Fibroblast of upper back skin (primary cell): Measurements from ENCODE around the gene THAP7.

ENCODE experiments used
- DNase-seq: peaks from one replicate; pipeline ENCODE4 v3.0.0-alpha.2; 2013

Gene THAP7

DNA sequence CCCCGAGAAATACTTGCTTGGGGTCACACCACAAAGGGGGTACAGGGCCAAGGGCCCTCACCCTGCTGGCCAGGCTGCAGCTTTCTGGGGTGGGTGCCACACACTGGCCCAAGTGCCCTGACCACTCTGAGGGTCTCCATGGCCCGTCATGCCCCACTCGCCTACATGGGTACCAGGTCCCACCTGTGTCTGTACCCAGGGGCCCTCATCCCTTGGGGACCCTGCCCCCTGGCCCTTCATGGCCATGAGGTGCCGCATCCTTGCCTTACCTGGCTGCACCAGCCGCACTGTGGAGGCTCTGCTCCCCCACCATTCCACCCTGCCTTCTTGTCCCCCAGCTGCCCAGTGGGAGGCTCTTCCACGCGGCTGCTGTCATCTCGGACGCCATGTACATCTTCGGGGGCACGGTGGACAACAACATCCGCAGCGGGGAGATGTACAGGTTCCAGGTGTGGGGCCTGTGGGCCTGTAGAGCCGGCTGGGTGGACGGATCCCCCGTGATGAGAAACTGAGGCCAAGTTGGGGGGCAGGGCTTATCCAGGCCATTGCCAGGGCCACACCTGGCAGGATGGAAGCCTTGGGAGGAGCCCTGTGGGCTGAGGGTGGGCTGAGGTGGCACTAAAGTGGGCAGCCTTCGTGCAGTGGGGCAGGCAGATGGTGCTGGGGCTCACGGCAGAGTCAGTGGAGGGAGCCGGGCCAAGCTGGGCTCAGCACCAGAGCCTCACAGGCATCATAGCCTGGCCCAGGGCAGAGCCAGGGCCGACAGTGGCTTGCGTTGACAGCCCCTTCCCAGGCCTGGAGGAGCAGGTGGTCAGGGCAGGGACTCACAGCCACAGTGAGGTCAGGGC, 9.2 kb downstream of the THAP7 start:
- DNase-seq = no peak

DNA sequence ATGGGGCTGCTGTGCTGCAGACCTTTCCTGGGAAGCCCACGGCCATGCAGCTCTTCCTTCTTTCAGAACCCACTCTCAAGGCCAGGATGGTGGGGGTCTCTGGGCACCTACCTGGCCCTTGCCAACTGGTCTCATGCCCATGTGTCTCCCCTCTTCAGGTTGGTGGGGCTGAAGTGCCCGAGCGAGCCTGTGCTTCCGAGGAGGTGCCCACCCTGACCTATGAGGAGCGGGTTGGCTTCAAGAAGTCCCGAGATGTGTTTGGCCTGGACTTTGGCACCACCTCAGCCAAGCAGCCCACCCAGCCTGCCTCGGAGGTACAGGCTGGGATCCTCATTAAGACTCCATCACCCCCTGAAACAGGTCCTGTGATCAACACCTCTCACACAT, 9.9 kb downstream of the THAP7 start:
- DNase-seq = no peak

DNA sequence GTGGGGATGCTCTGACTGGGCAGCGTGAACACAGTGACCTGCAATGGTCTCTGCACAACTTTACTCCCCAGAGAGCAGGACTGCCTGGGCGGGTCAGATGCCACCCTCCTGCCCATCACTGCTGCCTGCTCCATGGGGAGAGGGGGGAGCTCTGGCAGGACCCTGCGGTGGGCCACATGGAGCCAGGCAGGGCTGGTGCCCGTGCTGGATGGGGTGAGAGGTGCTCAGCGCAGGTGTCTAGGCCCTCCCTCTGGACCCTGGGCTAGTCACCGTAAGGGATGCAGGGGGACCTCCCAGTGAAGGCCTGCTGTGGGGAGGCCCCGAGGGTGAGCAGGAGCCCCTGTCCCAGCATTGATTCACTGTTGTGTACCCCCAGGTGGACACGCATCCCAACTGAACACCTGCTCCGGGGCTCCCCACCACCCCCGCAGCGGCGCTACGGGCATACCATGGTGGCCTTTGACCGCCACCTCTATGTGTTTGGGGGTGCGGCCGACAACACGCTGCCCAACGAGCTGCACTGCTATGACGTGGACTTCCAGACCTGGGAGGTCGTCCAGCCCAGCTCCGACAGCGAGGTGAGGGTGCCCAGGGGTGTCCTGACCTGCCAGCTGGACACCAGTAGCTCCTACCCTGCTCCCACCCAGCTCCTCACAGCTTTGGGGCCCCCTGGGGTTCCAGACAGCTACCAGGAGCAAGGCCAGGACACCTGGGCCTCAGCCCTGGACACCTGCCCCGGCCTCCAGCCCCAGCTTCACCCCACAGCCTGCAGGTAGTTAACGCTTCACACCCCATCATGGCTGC, 10.5 kb downstream of the THAP7 start:
- no peak for DNase-seq

DNA sequence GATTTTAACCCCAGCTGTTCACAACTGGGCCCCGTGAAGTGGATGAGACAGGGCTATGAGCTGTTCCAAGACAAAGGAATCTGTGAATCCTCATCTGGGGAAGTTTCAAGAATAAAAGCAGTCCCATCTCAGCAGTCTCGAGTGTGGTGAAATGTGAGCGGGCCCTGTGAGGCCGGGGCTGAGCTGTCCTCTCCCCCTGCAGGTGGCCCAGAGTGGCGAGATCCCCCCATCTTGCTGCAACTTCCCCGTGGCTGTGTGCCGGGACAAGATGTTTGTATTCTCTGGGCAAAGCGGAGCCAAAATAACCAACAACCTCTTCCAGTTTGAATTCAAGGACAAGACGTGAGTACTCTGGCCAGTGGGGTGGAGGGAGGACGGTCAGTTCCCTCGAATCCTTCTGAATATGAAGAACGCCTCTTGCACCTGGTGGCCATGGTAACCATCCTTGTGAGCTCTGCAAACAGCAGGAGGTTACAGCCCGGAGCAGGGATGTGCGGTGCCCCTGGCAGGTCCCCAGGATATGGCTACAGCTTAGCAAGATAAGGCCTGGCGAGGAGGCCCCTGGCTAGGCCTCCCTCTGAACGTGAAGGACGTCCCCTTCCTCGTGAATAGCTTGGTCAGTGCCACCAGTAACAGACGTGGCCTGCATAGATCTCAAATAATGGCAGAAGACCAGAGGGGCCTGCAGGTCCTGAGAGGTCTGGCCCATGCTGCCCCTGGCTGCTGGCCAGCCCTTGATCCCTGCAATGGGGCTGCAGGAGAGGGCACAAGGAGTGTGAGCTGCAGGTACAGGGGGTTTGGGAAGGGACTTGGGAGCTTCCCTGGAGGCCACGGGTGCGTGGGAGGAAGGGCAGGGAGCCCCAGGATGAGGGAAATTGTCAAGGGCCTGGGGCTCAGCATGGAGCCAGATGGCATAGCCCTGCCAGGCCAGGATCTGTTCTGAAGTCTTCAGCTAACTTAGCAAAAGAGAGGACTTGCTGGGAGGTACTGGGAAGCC, 11.4 kb downstream of the THAP7 start:
- no peak for DNase-seq

DNA sequence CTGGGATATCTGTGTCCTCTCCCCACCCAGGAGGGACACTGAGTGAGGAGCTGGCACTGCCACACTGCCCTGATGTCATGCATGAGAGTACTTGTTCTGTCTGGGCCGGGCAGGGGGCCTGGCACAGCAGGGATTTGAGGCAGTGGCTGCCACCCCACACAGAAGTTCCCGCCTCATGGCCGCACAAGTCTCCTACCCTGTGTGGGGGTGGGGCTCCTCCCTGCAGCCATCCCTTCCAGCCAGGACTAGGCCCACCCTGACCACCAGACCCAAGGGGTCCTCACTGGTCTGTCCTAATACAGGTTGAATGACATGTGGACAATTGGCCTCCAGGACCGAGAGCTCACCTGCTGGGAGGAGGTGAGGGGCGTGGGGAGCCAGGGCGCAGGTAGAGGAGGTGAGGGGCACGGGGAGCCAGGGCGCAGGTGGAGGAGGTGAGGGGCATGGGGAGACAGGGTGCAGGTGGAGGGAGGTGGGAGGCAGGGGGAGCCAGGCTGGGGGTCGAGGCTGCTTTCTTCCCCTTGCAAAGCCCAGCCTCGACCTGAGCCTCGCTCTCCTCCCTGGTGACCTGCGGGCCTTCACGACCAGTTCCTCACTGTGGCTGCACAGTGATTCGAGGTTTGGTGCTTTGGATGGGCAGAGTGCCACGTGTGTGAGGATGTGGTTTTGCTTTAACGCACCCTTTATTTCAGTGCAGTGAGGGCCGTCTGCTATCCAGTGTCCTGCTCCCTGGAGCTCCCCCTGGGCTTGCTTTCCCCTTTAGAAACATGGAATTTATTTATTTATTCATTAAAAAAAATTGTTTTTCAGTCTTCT, 12.4 kb downstream of the THAP7 start:
- peak; percentile 38 for DNase-seq

DNA sequence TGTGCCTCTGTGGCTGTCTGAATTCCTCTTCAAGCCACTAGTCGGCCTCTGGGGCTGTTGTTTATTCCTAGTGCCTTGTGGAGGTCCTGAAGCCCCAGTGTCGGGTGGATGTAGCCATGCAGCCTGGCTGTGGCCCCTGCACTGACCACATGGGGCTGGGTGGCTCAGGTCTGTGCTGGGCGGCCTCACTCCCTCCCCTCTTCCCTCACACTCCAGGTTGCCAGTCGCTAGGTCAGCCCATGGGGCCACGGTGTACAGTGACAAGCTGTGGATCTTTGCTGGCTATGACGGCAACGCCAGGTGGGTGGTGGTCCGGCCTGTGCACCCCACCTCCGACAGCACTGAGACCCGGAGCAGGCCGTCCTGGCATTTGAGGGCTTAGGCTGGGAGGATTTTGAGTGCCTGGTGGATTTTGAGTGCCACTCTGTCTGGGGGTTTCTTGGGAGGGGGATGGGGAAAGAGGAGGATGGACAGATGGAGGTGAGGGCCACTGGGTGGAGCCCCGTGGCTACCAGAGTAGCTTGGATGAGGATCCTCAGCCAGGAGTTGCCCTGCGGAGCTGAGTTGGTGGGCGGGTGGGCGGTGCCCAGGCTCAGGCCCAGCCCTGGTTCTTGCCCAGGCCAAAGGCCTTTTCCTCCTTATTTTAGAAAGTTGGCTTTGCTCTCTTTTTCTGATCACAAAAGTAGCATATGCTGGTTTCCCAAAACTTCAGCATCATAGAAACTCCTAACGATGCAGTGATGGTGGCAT, 13.2 kb downstream of the THAP7 start:
- no peak for DNase-seq

DNA sequence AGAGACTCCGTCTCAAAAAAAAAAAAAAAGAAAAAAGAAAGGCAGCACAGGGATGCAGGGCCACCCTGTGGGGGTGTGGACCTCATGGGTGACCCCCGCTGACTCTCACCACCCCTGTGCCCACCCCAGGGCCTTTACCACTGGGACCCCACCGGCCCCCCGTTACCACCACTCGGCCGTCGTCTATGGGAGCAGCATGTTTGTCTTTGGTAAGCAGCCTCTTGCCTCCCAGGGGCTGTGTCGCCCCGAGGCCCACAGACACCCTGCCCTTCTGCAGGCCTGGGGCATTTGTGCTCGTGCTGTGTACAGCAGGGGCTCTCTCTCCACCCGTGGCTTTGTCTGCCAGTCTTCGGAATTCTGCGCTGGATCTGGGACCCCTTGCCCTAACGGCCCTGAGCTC, 14.5 kb downstream of the THAP7 start:
- DNase-seq = no peak

DNA sequence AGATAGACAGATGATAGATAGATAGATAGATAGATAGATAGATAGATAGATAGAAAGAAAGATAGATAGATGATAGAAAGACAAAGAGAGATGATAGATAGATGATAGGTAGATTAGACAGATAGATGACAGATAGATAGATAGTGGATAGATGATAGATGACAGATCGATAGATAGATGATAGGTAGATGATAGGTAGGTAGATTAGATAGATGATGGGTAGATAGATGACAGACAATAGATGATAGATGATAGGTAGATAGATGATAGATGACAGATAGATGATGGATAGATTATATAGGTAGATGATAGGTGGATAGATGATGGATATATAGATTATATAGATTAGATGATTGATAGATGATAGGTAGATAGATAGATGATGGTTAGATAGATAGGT, 15.6 kb downstream of the THAP7 start:
- DNase-seq = no peak

DNA sequence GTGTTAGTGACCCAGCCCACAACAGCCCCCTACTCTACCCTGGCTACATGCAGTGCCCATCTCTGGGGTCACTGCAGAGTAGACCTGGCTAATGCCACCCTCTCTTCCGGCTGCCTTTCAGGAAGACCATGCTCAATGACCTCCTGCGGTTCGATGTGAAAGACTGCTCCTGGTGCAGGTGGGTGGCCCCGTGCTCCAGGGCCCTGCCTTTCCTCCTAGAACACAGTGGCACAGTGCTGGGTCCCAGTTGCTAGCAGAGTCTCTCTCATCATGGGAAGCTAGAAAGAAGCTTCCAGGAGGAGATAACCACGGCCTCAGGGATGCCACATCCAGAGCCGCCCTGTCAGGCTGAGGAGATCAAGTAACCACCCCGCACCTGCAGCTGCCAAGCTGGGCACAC, 16.2 kb downstream of the THAP7 start:
- no peak for DNase-seq

DNA sequence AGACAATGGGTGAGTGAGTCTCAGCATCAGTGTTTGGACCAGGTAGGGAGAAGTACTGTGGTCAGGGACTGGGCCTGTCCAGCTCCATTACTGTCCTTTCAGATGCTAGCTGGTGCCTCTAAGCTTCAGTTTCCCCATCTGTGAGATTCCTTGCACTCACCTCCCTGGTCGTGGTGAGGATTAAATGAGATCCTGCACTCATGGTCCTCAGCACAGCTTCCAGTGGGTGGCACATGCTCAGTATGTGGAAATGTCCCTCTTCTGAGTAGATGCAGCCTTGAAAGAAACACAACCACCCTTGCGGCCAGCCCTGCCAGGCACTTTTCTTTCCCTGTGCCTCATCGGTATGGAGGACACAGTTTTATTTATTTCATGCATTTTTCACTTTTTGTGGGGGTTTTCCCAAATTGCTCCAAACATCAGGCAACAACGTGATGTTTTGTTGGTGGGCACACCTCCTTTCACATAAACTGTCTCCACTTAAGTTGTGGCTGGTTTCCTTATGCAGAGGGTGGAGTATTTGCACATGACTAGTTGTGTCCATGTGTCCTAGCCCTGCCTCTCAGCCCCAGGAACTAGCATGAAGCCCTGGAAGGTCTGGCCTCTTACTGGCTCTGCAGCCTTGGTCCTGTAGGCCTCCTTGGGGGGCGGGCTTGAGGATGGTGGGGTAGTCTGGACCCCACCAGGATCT, 18.7 kb downstream of the THAP7 start:
- DNase-seq = no peak

DNA sequence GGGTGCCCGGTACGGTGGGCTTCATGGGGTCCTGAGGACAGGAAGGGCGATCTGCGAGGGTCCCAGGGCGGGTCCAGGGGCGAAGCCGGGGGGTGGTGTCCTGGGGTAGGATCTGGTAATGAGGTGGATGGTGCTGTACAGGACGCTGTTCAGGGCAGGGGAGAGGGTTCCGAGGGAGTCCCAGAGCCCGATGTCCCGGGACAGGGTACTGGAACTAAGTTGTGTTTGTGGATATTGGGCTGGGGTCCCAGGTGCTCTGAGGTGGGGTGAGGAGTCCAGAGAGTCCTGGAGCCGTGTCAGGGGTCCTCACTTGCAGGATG, 19.4 kb downstream of the THAP7 start:
- DNase-seq = no peak

DNA sequence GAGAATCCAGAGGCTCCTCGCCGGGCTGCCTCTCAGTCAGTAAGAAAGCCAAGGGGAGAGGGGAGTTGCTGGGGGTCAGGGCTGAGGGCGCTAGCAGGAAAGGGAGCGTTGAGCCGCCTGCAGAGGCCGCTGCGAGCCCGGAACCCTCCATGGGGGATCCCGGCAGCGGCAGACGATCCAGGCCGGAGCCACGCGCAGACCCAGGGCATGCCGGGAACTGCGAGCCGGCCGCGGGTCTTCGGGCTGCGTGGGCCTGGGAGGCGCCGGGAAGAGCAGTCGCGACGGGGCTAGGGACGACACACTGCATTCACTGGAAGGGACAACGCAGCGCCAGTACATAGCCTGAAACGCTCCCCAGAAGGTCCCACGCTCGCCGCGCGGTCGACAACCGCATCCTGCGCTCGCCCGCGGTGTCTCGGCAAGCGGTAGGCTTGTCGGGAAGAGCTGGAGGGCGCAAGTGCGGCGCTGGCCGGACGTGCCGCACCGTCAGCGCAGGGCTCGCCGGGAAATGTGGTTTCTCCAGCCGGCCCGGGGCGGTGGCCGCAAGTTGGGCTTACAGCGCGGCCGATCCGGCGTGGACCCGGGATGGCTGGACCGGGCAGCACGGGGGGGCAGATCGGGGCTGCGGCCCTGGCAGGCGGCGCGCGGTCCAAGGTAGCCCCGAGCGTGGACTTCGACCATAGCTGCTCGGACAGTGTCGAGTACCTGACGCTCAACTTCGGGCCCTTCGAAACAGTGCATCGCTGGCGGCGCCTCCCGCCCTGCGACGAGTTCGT, 19.9 kb downstream of the THAP7 start, which contains the start of gene LZTR1:
TSS of gene LZTR1 (plus strand) at position 511 of the 776 bp plus-strand sequence. CDS start at position 586, 75 bp downstream.
- DNase-seq = peak; percentile 72

DNA sequence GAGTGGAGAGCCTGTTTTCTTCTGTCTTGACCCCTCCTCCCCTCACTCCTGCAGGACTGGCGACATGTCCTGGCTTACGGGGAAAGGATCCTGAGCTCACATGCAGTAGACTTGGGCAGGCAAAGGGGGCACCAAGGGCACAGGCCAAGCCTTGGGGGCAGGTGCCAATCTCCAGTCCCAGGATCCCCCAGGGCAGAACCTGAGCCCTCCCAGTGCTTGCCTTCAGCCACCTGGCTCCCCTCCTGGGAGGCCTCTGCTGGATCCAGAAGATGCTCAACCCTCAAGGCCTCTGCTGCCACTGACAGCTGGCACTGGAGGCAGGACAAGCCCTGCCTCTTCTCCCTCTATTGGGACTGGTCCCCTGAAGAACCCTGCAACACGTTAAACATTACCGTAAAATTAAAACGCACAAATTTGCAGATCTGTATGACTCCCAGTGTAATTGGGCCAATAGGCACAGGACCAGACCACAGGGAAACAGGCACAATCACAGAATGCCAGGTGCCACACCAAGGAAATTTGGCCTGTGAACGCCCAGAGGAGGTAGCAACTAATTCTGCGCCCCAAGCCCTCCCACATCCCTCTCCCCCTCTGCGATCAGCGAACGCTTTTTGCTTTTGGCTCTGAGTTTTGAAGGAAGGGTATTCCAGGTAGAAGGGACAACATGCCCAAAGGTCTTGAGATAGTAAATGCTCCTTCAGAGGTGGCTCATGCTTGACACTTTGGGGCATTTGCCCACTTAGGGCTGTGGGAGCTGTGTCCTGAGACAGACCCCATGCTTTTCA, 20.8 kb downstream of the THAP7 start:
- no peak for DNase-seq

DNA sequence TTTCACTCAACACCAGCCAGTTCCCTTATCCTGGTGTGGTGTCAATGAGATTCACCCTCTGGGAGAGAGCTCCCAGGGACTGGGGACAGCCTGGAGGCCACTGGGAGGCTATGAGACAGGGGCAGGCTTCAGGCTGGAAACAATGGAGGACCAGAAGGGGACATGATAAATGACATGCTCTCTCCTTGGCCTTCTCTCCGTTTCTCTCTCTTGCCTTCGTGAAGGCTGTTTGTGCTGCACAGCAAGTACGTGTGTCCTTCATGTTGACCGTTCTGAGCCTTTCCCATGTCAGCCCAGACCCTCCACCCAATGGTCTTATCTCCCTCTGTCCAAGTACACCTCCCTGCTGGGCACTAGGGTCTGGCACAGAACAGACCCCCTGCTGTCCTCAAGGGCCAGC, 21.4 kb downstream of the THAP7 start:
- no peak for DNase-seq

DNA sequence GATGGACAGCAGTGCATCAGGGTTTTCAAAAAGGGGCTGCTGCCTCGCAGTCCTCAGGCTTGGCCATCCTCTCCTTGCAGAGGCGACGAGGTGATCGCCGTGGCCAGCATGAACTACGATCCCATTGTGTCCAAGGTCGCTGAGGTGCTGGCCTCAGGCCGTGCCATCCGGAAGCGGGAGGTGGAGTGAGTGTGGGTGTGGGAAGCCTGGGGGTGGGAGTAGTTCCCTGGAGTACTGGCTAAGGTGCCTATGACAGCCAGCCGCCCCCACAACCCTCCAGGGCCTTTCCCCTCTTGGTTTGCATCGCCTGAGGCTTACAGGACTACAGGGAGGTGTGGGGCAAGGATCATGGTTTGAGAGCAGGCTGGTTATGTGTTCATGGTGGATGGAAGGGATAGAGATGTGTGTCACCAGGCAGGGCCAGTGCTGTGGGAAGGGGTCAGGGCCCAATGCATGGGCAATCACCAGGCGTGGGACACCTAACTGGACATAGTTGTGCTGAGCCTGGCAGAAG, 21.9 kb downstream of the THAP7 start:
- no peak for DNase-seq

DNA sequence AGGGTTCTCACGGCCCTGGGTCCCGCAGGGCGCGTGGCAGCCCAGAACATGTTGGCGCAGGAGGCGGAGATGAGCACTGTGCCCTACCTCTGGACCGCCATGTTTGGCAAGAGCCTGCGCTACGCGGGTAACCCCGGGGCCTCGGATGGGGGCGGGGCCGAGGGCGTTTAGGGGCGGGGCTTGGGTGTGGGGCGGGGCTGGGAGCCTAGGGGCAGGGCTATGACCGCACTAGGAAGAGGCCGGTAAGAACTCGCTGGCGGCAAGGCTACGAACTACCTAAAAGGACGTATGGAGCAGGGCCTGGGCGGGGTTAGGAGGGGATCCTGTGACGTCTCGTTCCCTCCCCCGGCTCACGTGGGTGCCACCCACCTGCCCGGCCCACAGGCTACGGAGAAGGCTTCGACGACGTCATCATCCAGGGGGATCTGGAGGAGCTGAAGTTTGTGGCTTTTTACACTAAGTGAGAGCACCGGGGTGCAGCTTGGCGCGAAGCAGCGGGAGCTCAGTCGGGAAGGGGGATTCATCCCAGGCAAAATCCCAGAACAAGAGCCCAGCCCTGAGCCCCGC, 22.6 kb downstream of the THAP7 start:
- peak; percentile 71 for DNase-seq

DNA sequence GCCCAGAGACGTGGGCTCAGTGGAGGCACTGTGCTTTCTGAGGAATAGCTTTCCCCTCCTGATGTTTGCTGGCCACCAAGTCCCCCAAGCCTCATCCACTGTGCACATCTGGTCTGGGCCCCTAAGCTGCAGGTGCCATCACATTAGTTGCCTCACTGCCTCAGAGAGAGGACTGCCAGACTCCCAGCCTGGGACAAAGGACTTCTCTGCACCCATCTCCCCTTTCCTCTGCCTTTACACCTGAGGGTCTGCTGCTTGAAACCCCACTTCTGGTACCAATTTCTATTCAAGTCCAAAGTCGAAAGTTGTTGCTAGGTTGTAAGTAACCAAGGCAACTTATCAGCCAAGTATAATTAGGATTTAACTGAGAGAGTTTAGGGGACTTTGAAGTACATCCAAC, 23.5 kb downstream of the THAP7 start:
- no peak for DNase-seq

DNA sequence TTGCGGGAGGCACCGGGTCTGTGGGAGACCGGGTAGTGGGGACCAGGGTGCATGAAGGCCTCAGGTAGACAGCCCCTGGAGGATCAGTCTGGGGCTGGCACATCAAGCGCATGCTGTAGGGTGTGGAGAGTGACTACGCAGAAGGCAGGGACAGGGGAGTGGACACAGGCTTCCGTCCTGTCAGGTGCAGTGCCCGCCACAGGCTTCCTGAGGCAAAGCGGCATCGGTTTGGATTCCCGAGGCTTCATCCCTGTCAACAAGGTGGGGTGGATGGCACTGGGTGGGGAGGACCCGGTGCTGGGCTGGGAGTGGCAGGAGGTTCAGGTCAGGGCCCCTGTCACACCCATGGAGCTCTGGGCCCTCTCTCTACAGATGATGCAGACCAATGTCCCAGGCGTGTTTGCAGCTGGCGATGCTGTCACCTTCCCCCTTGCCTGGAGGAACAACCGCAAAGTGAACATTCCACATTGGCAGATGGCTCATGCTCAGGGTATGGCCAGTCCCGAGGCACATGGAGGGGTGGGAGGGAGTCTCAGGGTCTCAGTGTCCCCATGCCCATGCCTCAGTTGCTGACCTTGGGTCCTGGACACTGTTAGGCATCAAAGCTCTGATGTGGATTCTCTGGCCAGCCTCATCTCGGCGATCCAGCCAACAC, 24.3 kb downstream of the THAP7 start:
- DNase-seq = no peak
